GM23338 (cell line): ENCODE results near the gene MON2. TPM values are rescaled to one million over a fixed set of nuclear protein-coding genes. Genes with fewer than 3 reads are reported as not detected.

Source experiments
- ATAC-seq: fragments of 200-7000 bp; cut with Tn5 transposase; 3 replicates; pipeline ENCODE4 v1.9.1; 2020
- DNase-seq: peaks from one replicate; pipeline ENCODE4 v3.0.0-alpha.2; 2015; ENCODE audit warnings: low spot score
- H2AFZ ChIP-seq: fragments of 200-600 bp; sonication (generic); 2 replicates; pipeline ENCODE4 v1.8.0; 2016; ENCODE audit warnings: antibody characterized with exemption, mild to moderate bottlenecking, moderate library complexity
- H3F3A ChIP-seq: fragments of 200-600 bp; sonication (generic); replicated peaks from 2 replicates; pipeline ENCODE4 v1.8.0; 2017; ENCODE audit warnings: antibody characterized with exemption, mixed run types, low read depth
- H3K27ac ChIP-seq: fragments of 200-600 bp; sonication (generic); 2 replicates; pipeline ENCODE4 v1.6.1; 2016; ENCODE audit warnings: low read depth
- H3K27me3 ChIP-seq: fragments of 200-600 bp; sonication (generic); 2 replicates; pipeline ENCODE4 v1.8.0; 2016; ENCODE audit warnings: mild to moderate bottlenecking, mixed run types, moderate library complexity; ENCODE audit not compliant: insufficient read depth
- H3K36me3 ChIP-seq: fragments of 200-600 bp; sonication (generic); 2 replicates; pipeline ENCODE4 v1.8.0; 2016; ENCODE audit warnings: mild to moderate bottlenecking; ENCODE audit not compliant: insufficient read depth
- H3K4me1 ChIP-seq: fragments of 200-600 bp; sonication (generic); 2 replicates; pipeline ENCODE4 v1.8.0; 2016; ENCODE audit warnings: mild to moderate bottlenecking, moderate library complexity; ENCODE audit not compliant: insufficient read depth
- H3K4me2 ChIP-seq: fragments of 200-600 bp; sonication (generic); 2 replicates; pipeline ENCODE4 v1.7.1; 2017; ENCODE audit warnings: mixed run types
- H3K4me3 ChIP-seq: fragments of 200-600 bp; sonication (generic); 2 replicates; pipeline ENCODE4 v1.6.1; 2016; ENCODE audit warnings: mixed run types
- H3K79me2 ChIP-seq: fragments of 200-600 bp; sonication (generic); replicated peaks from 2 replicates; pipeline ENCODE4 v1.8.0; 2017; ENCODE audit warnings: mild to moderate bottlenecking; ENCODE audit not compliant: insufficient read depth
- H3K9me2 ChIP-seq: fragments of 200-600 bp; sonication (generic); 2 replicates; pipeline ENCODE4 v1.8.0; 2017; ENCODE audit not compliant: insufficient read depth
- H4K20me1 ChIP-seq: fragments of 200-600 bp; sonication (generic); replicated peaks from 2 replicates; pipeline ENCODE4 v1.8.0; 2017; ENCODE audit warnings: mild to moderate bottlenecking; ENCODE audit not compliant: insufficient read depth
- H3K27ac Mint-ChIP-seq: 2 replicates; pipeline ENCODE4 v1.8.0; 2020; ENCODE audit warnings: inconsistent platforms, mild to moderate bottlenecking, moderate library complexity, mixed read lengths
- H3K27me3 Mint-ChIP-seq: 3 replicates; pipeline ENCODE4 v1.8.0; 2022; ENCODE audit warnings: low read depth, mild to moderate bottlenecking, moderate library complexity, mixed read lengths, inconsistent platforms; ENCODE audit not compliant: insufficient read depth, poor library complexity
- H3K36me3 Mint-ChIP-seq: 3 replicates; pipeline ENCODE4 v1.8.0; 2021; ENCODE audit warnings: low read depth, mild to moderate bottlenecking, inconsistent platforms, moderate library complexity, mixed read lengths
- H3K4me1 Mint-ChIP-seq: 3 replicates; pipeline ENCODE4 v1.8.0; 2020; ENCODE audit warnings: mild to moderate bottlenecking, inconsistent platforms, mixed read lengths
- H3K4me3 Mint-ChIP-seq: 3 replicates; pipeline ENCODE4 v1.8.0; 2021; ENCODE audit warnings: moderate library complexity, mild to moderate bottlenecking, inconsistent platforms, mixed read lengths
- H3K9me3 Mint-ChIP-seq: 3 replicates; pipeline ENCODE4 v1.8.0; 2020; ENCODE audit warnings: moderate library complexity, mild to moderate bottlenecking, inconsistent platforms, mixed read lengths
- CREB1 ChIP-seq: fragments of 250-450 bp; sonication (Bioruptor Pico); IDR thresholded peaks from 2 replicates; pipeline ENCODE4 v1.5.0; 2020; ENCODE audit warnings: low read depth, mild to moderate bottlenecking, moderate library complexity
- ETS1 ChIP-seq: IDR thresholded peaks from 2 replicates; pipeline ENCODE4 v1.6.1; 2016; ENCODE audit warnings: antibody characterized with exemption
- EZH2phosphoT487 ChIP-seq: fragments of 200-600 bp; sonication (generic); IDR thresholded peaks from one replicate; pipeline ENCODE4 v1.8.1; 2018; ENCODE audit warnings: antibody characterized with exemption; ENCODE audit not compliant: unreplicated experiment
- NANOG ChIP-seq: IDR thresholded peaks from 2 replicates; pipeline ENCODE4 v1.6.1; 2016; ENCODE audit warnings: antibody characterized with exemption, borderline replicate concordance
- REST ChIP-seq: IDR thresholded peaks from one replicate; pipeline ENCODE4 v1.6.1; 2018; ENCODE audit warnings: antibody characterized with exemption; ENCODE audit not compliant: unreplicated experiment
- STAT1 ChIP-seq: IDR thresholded peaks from one replicate; pipeline ENCODE4 v1.6.1; 2016; ENCODE audit warnings: antibody characterized with exemption; ENCODE audit not compliant: unreplicated experiment
- ZNF114 ChIP-seq: fragments of 250-450 bp; sonication (Bioruptor Pico); IDR thresholded peaks from 2 replicates; pipeline ENCODE4 v1.5.0; 2020; ENCODE audit warnings: mild to moderate bottlenecking, moderate library complexity
- ZNF331 ChIP-seq: fragments of 250-450 bp; sonication (Bioruptor Pico); IDR thresholded peaks from 2 replicates; pipeline ENCODE4 v1.5.0; 2020; ENCODE audit warnings: low read depth, mild to moderate bottlenecking, moderate library complexity
- ZNF462 ChIP-seq: fragments of 250-450 bp; sonication (Bioruptor Pico); IDR thresholded peaks from 2 replicates; pipeline ENCODE4 v1.5.0; 2020; ENCODE audit warnings: mild to moderate bottlenecking, moderate library complexity
- polyA plus RNA-seq: library from polyadenylated mRNA; unstranded; fragments of >200 nt; fragmentation: Nextera tagmentation; extraction: Ambion mirVana; gene quantifications from 2 replicates; pipeline ENCODE4 v1.2.1, GENCODE V29; 2016
- total RNA-seq: library from RNA; depleted of rRNA; stranded (reverse); fragments of >200 nt; shearing (Covaris generic); gene quantifications from 2 replicates; pipeline ENCODE4 v1.2.3, GENCODE V29; 2014

MON2 gene
- total and polyA plus RNA-seq, 2 experiments from 2014 or later = 11.0 to 27.3 TPM

- TF ChIP-seq REST (no peak), CREB1 (CRISPR knock-in tag) (no peak), ZNF331 (CRISPR knock-in tag) (no peak), ETS1 (no peak)
Observed at GRCh38 chr12:62582065-62582366, 115.4 kb downstream of the MON2 start (continued).

- H3K36me3 ChIP-seq = no peaks in the 10 kb centered on the region
- H3K4me1 Mint-ChIP-seq = peaks cover 7% of the 10 kb centered on the region; the same call in 2 of the 3 replicates
- H2AFZ ChIP-seq = no peak overlapping the region
- no peak for ATAC-seq
- no peaks in the 10 kb centered on the region for H3K27me3 Mint-ChIP-seq
- H3K9me2 ChIP-seq = no peaks in the 10 kb centered on the region
- 0 out of 2 replicates have a peak, but pooled peaks cover 6% of the 10 kb centered on the region for H3K4me1 ChIP-seq
- no peak overlapping the region for H3K4me3 Mint-ChIP-seq
- no peaks in the 10 kb centered on the region for H3K27me3 ChIP-seq
- H3K27ac Mint-ChIP-seq = no peak overlapping the region; the same call in 1 of the 2 replicates
- H3F3A ChIP-seq = no peaks in the 10 kb centered on the region
- H3K9me3 Mint-ChIP-seq = no peaks in the 10 kb centered on the region
- no peaks in the 10 kb centered on the region for H4K20me1 ChIP-seq
- H3K4me2 ChIP-seq = no peak overlapping the region
- TF ChIP-seq NANOG (no peak), ZNF114 (no peak), EZH2phosphoT487 (no peak), ZNF331 (CRISPR knock-in tag) (no peak), CREB1 (CRISPR knock-in tag) (no peak), ZNF462 (CRISPR knock-in tag) (no peak), STAT1 (no peak)
- no peaks in the 10 kb centered on the region; the same call in 1 of the 3 replicates for H3K36me3 Mint-ChIP-seq
- no peak overlapping the region for H3K27ac ChIP-seq
- H3K4me3 ChIP-seq = no peak overlapping the region
- no peak for DNase-seq
- no peaks in the 10 kb centered on the region for H3K79me2 ChIP-seq
Observed at GRCh38 chr12:62584619-62585018, 118.0 kb downstream of the MON2 start.
